GM12878 (cell line): Measurements from ENCODE around the gene ZNF667. TPM values are rescaled to one million over a fixed set of nuclear protein-coding genes. Genes with fewer than 3 reads are reported as not detected.

Source experiments
- ATAC-seq: fragments of 200-7000 bp; cut with Tn5 transposase; 3 replicates; pipeline ENCODE4 v1.9.1; 2020; ENCODE audit warnings: mild to moderate bottlenecking, moderate library complexity
- BruUV-seq: library from RNA; stranded (reverse); fragments of 400-500 nt; replicated peaks from 2 replicates; lab custom pipeline; 2021; lab: Mats Ljungman, UMichigan
- CTCF ChIA-PET: fragments of 300-600 bp; sonication (Branson Sonifier 250); formaldehyde crosslinking; extraction: SDS; loops from one replicate; lab custom pipeline; 2021; ENCODE audit warnings: inconsistent platforms; lab: Yijun Ruan, JAX
- POLR2A ChIA-PET: fragments of 350-600 bp; formaldehyde crosslinking; extraction: SDS; loops from one replicate; lab custom pipeline; 2021; ENCODE audit warnings: inconsistent platforms; lab: Charles Lee
- RAD21 ChIA-PET: fragments of 300-600 bp; sonication (Branson Sonifier 250); formaldehyde crosslinking; loops from one replicate; lab custom pipeline; 2023; ENCODE audit warnings: antibody characterized with exemption; ENCODE audit not compliant: unreplicated experiment; lab: Charles Lee
- SMC1A ChIA-PET: fragments of 300-600 bp; sonication (Branson Sonifier 250); formaldehyde crosslinking; loops from one replicate; lab custom pipeline; 2023; ENCODE audit not compliant: unreplicated experiment, uncharacterized antibody; lab: Charles Lee
- DNase-seq: peaks from one replicate; pipeline ENCODE4 v3.0.0-alpha.2; 2011; ENCODE audit warnings: low read depth, low spot score
- FAIRE-seq: peaks from 3 replicates; lab custom pipeline; 2011; peaks lifted over from hg19 to GRCh38; lab: Jason Lieb, UNC
- H2AFZ ChIP-seq: 2 replicates; pipeline ENCODE4 v1.6.0; 2011; ENCODE audit warnings: low read depth, low read length, control low read depth; ENCODE audit not compliant: control insufficient read depth
- H3K27ac ChIP-seq: 2 replicates; pipeline ENCODE4 v1.5.1; 2011; ENCODE audit warnings: control low read depth; ENCODE audit not compliant: control insufficient read depth, insufficient read depth
- H3K27me3 ChIP-seq, 2 experiments: replicated peaks in 1 of 2; 2 replicates each; pipeline versions ENCODE4 v1.6.0 to v1.6.1; 2011; ENCODE audit warnings: low read length in 1 of 2; ENCODE audit not compliant: control insufficient read depth in 2 of 2, insufficient read depth in 2 of 2
- H3K36me3 ChIP-seq, 2 experiments: 2 replicates each; pipeline ENCODE4 v1.5.1; 2011; ENCODE audit warnings: low read length in 1 of 2; ENCODE audit not compliant: control insufficient read depth in 2 of 2, insufficient read depth in 2 of 2
- H3K4me1 ChIP-seq: 2 replicates; pipeline ENCODE4 v1.6.1; 2011; ENCODE audit warnings: mild to moderate bottlenecking, low read length, moderate library complexity, mixed read lengths; ENCODE audit not compliant: control insufficient read depth, insufficient read depth
- H3K4me2 ChIP-seq: 2 replicates; pipeline ENCODE4 v1.6.0; 2011; ENCODE audit warnings: control low read depth; ENCODE audit not compliant: control insufficient read depth, insufficient read depth
- H3K4me3 ChIP-seq: fragments of 200-600 bp; sonication (generic); 2 replicates; pipeline ENCODE4 v1.5.1; 2016
- H3K79me2 ChIP-seq: 2 replicates; pipeline ENCODE4 v1.6.0; 2011; ENCODE audit warnings: low read length; ENCODE audit not compliant: control insufficient read depth, insufficient read depth
- H3K9ac ChIP-seq: 2 replicates; pipeline ENCODE4 v1.8.0; 2011; ENCODE audit warnings: low read length, control low read depth, mixed read lengths; ENCODE audit not compliant: control insufficient read depth, insufficient read depth
- H3K9me3 ChIP-seq: replicated peaks from 3 replicates; pipeline ENCODE4 v1.5.1; 2011; ENCODE audit warnings: mild to moderate bottlenecking, low read length; ENCODE audit not compliant: control insufficient read depth, insufficient read depth
- H4K20me1 ChIP-seq: 2 replicates; pipeline ENCODE4 v1.6.0; 2011; ENCODE audit not compliant: control insufficient read depth, insufficient read depth
- BHLHE40 ChIP-seq, 2 experiments: fragments of 450-650 bp in 1 of 2; IDR thresholded peaks; 2 replicates each; pipeline ENCODE4 v1.6.1; 2011 to 2017; ENCODE audit warnings: low read depth in 2 of 2, borderline replicate concordance in 1 of 2, improper control_type of control experiment in 1 of 2, low read length in 1 of 2, mild to moderate bottlenecking in 1 of 2
- BMI1 ChIP-seq: fragments of 450-650 bp; IDR thresholded peaks from 2 replicates; pipeline ENCODE4 v1.6.1; 2016; ENCODE audit warnings: mild to moderate bottlenecking, moderate library complexity, borderline replicate concordance
- MYB ChIP-seq: fragments of 150-350 bp; IDR thresholded peaks from 2 replicates; pipeline ENCODE4 v1.6.1; 2014; ENCODE audit warnings: mild to moderate bottlenecking, low read depth, low read length, borderline replicate concordance
- NBN ChIP-seq: fragments of 450-650 bp; IDR thresholded peaks from 2 replicates; pipeline ENCODE4 v1.6.1; 2016
- NFYA ChIP-seq: IDR thresholded peaks from 2 replicates; pipeline ENCODE4 v1.6.1; 2011; ENCODE audit warnings: low read depth, mild to moderate bottlenecking, low read length, improper control_type of control experiment, borderline replicate concordance
- NRF1 ChIP-seq: conservative IDR thresholded peaks from 2 replicates; pipeline ENCODE4 v1.6.1; 2011; ENCODE audit warnings: mild to moderate bottlenecking, low read depth, low read length, improper control_type of control experiment
- PAX5 ChIP-seq: IDR thresholded peaks from 2 replicates; pipeline ENCODE4 v1.6.1; 2011; ENCODE audit warnings: low read depth, low read length, borderline replicate concordance
- SMC3 ChIP-seq: IDR thresholded peaks from 2 replicates; pipeline ENCODE4 v1.6.1; 2011; ENCODE audit warnings: low read length, improper control_type of control experiment, borderline replicate concordance
- SUPT20H ChIP-seq: IDR thresholded peaks from 2 replicates; pipeline ENCODE4 v1.6.1; 2011; ENCODE audit warnings: low read depth, mild to moderate bottlenecking, low read length, moderate library complexity, borderline replicate concordance; ENCODE audit not compliant: control insufficient read depth
- ZBED1 ChIP-seq: IDR thresholded peaks from 2 replicates; pipeline ENCODE4 v1.6.1; 2016; ENCODE audit warnings: borderline replicate concordance
- ZNF384 ChIP-seq: IDR thresholded peaks from 2 replicates; pipeline ENCODE4 v1.6.1; 2012; ENCODE audit warnings: low read depth, mild to moderate bottlenecking, low read length, improper control_type of control experiment, borderline replicate concordance
- ZSCAN29 ChIP-seq: fragments of 450-650 bp; IDR thresholded peaks from 2 replicates; pipeline ENCODE4 v1.6.1; 2017; ENCODE audit warnings: mild to moderate bottlenecking, moderate library complexity
- WGBS: methylation state at CpG from one replicate; pipeline ENCODE4 v1.1.6; 2016; ENCODE audit warnings: low lambda C conversion rate; ENCODE audit not compliant: insufficient replicate concordance, insufficient coverage; ENCODE audit errors: missing lambda C conversion rate; 5-methylcytosine and 5-hydroxymethylcytosine counted together
- in situ Hi-C: fragments of 300-500 bp; cut with MboI; formaldehyde crosslinking; loops from 9 replicates; pipeline ENCODE4 v1.14.3; 2018; ENCODE audit warnings: mixed read lengths
- intact Hi-C: fragments of 100-400 bp; cut with micrococcal nuclease; formaldehyde crosslinking; loops from one replicate; pipeline ENCODE4 v1.14.2; 2022; ENCODE audit not compliant: unreplicated experiment
- polyA plus RNA-seq, 11 experiments: library from polyadenylated mRNA; depleted of rRNA in 4 of 11; unstranded in 6 of 11; stranded (reverse) in 5 of 11; fragments of >200 nt; fragmentation: Nextera tagmentation in 4 of 11; fragmentation: Illumina TruSeq in 1 of 11; extraction: Ambion mirVana in 4 of 11; extraction: Trizol in 1 of 11; gene quantifications; 1 replicate in 1 of 11; 2 replicates in 10 of 11; pipeline versions ENCODE4 v1.2.1 to v1.2.3, GENCODE V29; 2011 to 2016; ENCODE audit warnings: inconsistent platforms in 2 of 11, missing spikeins in 2 of 11, low read depth in 1 of 11
- total RNA-seq, 4 experiments: library from RNA; depleted of rRNA in 3 of 4; stranded (reverse); fragments of >200 nt in 3 of 4; fragmentation: Illumina TruSeq in 1 of 4; extraction: Trizol in 1 of 4; gene quantifications; 2 replicates each; pipeline versions ENCODE4 v1.2.1 to v1.2.3, GENCODE V29; 2013 to 2021
- TF ChIP-seq, protein P1 (sequence below): fragments of 450-650 bp; IDR thresholded peaks from 2 replicates; pipeline ENCODE4 v1.6.1; 2017; ENCODE audit warnings: antibody characterized with exemption, mild to moderate bottlenecking, moderate library complexity

ZNF667 gene
- total and polyA plus RNA-seq, 10 of the 15 experiments (the other 5 are each of a cell fraction or from before 2014, with no cell fraction given): 0.10 TPM; not detected in 9

DNA sequence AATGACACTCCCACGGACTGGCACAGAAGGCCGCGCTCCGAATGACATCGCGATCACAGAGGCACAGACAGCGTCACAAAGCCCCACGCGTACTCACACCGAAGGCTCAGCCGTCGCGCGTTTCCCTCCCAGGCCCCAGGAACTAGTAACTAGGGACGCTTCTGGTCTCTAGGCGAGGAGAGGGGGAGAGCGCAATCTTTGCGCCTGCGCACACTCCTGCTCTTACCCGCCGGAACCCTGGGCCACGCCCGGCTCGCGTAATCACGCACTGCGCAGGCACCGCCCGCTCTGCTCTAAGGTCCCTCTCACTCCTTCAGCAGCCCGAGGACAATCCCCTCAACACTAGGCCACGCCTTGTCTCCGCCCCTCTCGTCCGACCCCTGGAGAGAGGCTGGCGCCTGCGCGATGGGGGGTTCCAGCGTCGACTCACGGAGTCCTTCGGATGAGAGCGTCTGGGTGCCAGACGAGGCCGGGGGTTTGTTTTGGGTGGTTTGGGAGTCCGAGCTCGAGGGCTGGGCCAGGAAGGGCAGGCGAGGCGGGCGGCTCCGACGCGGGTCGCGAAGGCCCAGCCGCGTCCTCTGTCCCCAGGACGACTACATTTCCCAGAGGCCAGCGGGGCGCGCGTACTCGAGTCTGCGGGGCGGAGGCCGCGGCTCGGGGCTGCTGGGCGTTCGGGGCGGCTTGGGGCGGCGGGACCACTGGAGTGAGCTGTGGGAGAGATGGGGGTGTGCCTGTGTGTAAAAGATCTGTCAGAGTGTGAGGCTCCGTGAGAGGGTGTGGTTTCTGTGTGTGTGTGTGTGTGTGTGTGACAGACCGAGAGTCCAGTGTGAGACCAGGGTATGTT is 30.5 kb upstream of the ZNF667 start, which contains the start of gene ZNF471:
Gene ZNF471, plus strand, starts transcription at position 410 of the 844 bp plus-strand sequence. CDS start 3,717 bp downstream, outside the sequence.
- no peak for ATAC-seq
- no peak for DNase-seq
- Histone ChIP-seq H3K9ac (no peak within 1 kb of the TSS), H2AFZ (no peak within 1 kb of the TSS), H4K20me1 (no peaks in the 10 kb centered on the region), H3K27me3 (no peaks in the 10 kb centered on the region), H3K79me2 (no peaks in the 10 kb centered on the region), H3K9me3 (peaks cover 5% of the 10 kb centered on the region; the same call in 1 of the 3 replicates), H3K27ac (no peak within 1 kb of the TSS), H3K4me2 (no peak within 1 kb of the TSS), H3K4me1 (no peaks in the 10 kb centered on the region), H3K4me3 (no peak within 1 kb of the TSS), H3K36me3 (no peaks in the 10 kb centered on the region)
- TF ChIP-seq ZNF384 (no peak), SMC3 (no peak), SUPT20H (no peak), BMI1 (no peak), NBN (no peak)
- CTCF ChIA-PET: no interaction called here
- POLR2A ChIA-PET: no interaction called here
- FAIRE-seq: no peak
- in situ Hi-C loops: no loop called here
- BruUV-seq: no TSS peak
- intact Hi-C loops: no loop called here
- RAD21 ChIA-PET: no interaction called here
- WGBS: 62% methylated on average over 71 of the region's 74 CpGs
- SMC1A ChIA-PET: no interaction called here

DNA sequence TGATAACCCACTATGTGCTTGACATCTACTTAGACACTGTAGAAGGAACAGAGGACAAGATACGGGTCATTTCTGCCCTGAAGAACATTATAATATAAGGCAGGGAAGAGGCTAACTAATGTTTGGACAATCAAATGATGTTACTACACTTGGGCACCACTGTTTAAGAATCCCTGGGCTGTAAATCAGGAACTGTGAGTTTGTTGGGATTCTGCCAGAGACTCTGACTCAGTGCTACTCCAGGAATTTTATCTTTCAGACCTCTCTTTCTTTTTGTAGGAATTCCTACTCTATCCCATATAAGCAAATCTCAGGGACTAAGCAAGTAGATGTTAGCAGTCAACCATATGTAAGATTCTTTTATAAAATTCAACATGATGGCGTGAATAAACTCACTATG is 27.4 kb upstream of the ZNF667 start:
- intact Hi-C loops (no loop called here), in situ Hi-C loops (no loop called here)
- ChIA-PET SMC1A (no interaction called here), CTCF (no interaction called here)
- no TSS peak for BruUV-seq
- no peaks in the 10 kb centered on the region for H3K27me3 ChIP-seq
- H3K9ac ChIP-seq: no peak overlapping the region
- no peaks in the 10 kb centered on the region for H3K79me2 ChIP-seq
- no peaks in the 10 kb centered on the region for H3K36me3 ChIP-seq
- no peak for DNase-seq
- H4K20me1 ChIP-seq: no peaks in the 10 kb centered on the region
- WGBS: 0% methylated on average over 2 of the region's 2 CpGs
- no peak overlapping the region for H3K27ac ChIP-seq
- no peak for FAIRE-seq
- H3K4me2 ChIP-seq: no peak overlapping the region
- H3K4me3 ChIP-seq: no peak overlapping the region
- H3K9me3 ChIP-seq: peaks cover 5% of the 10 kb centered on the region; the same call in 1 of the 3 replicates
- TF ChIP-seq BHLHE40 (IDR thresholded peaks at IDR 0.05; ENCODE audit: borderline replicate concordance in 1 of 2, low read depth in 2 of 2, low read length in 1 of 2) (no peak), NFYA (no peak), ZSCAN29 (no peak), PAX5 (no peak), ZNF384 (no peak), MYB (no peak), NRF1 (no peak), ZBED1 (no peak)
- TF ChIP-seq, protein P1, sequence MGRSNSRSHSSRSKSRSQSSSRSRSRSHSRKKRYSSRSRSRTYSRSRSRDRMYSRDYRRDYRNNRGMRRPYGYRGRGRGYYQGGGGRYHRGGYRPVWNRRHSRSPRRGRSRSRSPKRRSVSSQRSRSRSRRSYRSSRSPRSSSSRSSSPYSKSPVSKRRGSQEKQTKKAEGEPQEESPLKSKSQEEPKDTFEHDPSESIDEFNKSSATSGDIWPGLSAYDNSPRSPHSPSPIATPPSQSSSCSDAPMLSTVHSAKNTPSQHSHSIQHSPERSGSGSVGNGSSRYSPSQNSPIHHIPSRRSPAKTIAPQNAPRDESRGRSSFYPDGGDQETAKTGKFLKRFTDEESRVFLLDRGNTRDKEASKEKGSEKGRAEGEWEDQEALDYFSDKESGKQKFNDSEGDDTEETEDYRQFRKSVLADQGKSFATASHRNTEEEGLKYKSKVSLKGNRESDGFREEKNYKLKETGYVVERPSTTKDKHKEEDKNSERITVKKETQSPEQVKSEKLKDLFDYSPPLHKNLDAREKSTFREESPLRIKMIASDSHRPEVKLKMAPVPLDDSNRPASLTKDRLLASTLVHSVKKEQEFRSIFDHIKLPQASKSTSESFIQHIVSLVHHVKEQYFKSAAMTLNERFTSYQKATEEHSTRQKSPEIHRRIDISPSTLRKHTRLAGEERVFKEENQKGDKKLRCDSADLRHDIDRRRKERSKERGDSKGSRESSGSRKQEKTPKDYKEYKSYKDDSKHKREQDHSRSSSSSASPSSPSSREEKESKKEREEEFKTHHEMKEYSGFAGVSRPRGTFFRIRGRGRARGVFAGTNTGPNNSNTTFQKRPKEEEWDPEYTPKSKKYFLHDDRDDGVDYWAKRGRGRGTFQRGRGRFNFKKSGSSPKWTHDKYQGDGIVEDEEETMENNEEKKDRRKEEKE: no peak
- TF ChIP-seq, all 136 proteins: peak for 0
- POLR2A ChIA-PET: no interaction called here
- RAD21 ChIA-PET: no interaction called here
- Histone ChIP-seq H3K4me1 (no peaks in the 10 kb centered on the region), H2AFZ (no peak overlapping the region)
- no peak for ATAC-seq
